SU-DHL-6 (cell line): ENCODE results near the gene DKK2.

Experiments used
- H2AFZ ChIP-seq: fragments of 200-600 bp; sonication (generic); 2 replicates; pipeline ENCODE4 v1.6.1; 2014; ENCODE audit warnings: low read depth, mild to moderate bottlenecking, moderate library complexity, mixed read lengths, antibody characterized with exemption, low read length; ENCODE audit not compliant: severe bottlenecking
- H3F3A ChIP-seq: fragments of 200-600 bp; shearing (Covaris generic); 2 replicates; pipeline ENCODE4 v1.6.0; 2016; ENCODE audit warnings: antibody characterized with exemption, mild to moderate bottlenecking; ENCODE audit not compliant: insufficient read depth
- H3K27ac ChIP-seq: fragments of 200-600 bp; sonication (generic); 2 replicates; pipeline ENCODE4 v1.5.1; 2016; ENCODE audit warnings: low read depth, mild to moderate bottlenecking, low read length, moderate library complexity, mixed read lengths
- H3K27me3 ChIP-seq: fragments of 200-600 bp; sonication (generic), shearing (Covaris generic); 2 replicates; pipeline ENCODE4 v1.6.0; 2014; ENCODE audit warnings: mild to moderate bottlenecking, low read length
- H3K36me3 ChIP-seq: fragments of 200-600 bp; sonication (generic); 2 replicates; pipeline ENCODE4 v1.6.1; 2014; ENCODE audit warnings: mild to moderate bottlenecking, low read length, mixed read lengths
- H3K4me2 ChIP-seq: fragments of 300-600, 200-600 bp; shearing (Covaris generic), sonication (generic); 2 replicates; pipeline ENCODE4 v1.6.0; 2014; ENCODE audit warnings: low read length, low read depth, mild to moderate bottlenecking; ENCODE audit not compliant: poor library complexity, severe bottlenecking
- H3K4me3 ChIP-seq: fragments of 200-600 bp; sonication (generic); 2 replicates; pipeline ENCODE4 v1.5.1; 2014; ENCODE audit warnings: antibody characterized with exemption, low read length, mild to moderate bottlenecking, mixed read lengths; ENCODE audit not compliant: insufficient read depth, poor library complexity, severe bottlenecking
- H3K79me2 ChIP-seq: fragments of 200-600 bp; sonication (generic); 2 replicates; pipeline ENCODE4 v1.6.1; 2014; ENCODE audit warnings: mild to moderate bottlenecking, low read length, moderate library complexity; ENCODE audit not compliant: insufficient read depth
- H3K9ac ChIP-seq: fragments of 200-600 bp; sonication (generic); 2 replicates; pipeline ENCODE4 v1.7.0; 2014; ENCODE audit warnings: mild to moderate bottlenecking, low read length
- H3K9me2 ChIP-seq: fragments of 200-600 bp; sonication (generic); replicated peaks from 2 replicates; pipeline ENCODE4 v1.6.1; 2014; ENCODE audit warnings: low read length; ENCODE audit not compliant: insufficient read depth
- H3K9me3 ChIP-seq: fragments of 200-600 bp; sonication (generic); 2 replicates; pipeline ENCODE4 v1.6.1; 2014; ENCODE audit warnings: low read length, mixed read lengths; ENCODE audit not compliant: insufficient read depth
- H4K20me1 ChIP-seq: fragments of 200-600 bp; sonication (generic); 2 replicates; pipeline ENCODE4 v1.6.1; 2014; ENCODE audit warnings: low read depth, mild to moderate bottlenecking, antibody characterized with exemption, low read length, moderate library complexity, mixed read lengths
- CTCF ChIP-seq: fragments of 200-600 bp; sonication (generic); IDR thresholded peaks from one replicate; pipeline ENCODE4 v1.5.1; 2017; ENCODE audit warnings: antibody characterized with exemption, mild to moderate bottlenecking, low read length, moderate library complexity; ENCODE audit not compliant: insufficient read depth, poor library complexity, severe bottlenecking
- EZH2phosphoT487 ChIP-seq: fragments of 200-600 bp; sonication (generic), shearing (Covaris generic); conservative IDR thresholded peaks from 2 replicates; pipeline ENCODE4 v1.6.1; 2018; ENCODE audit warnings: mild to moderate bottlenecking, antibody characterized with exemption, low read length, moderate library complexity, mixed read lengths

DKK2 gene

GRCh38 chr4:107050525-107051135, 14.5 kb upstream of the DKK2 start:
- Histone ChIP-seq H3K4me2 (no peak overlapping the region), H3K4me3 (no peak overlapping the region), H3K9me2 (no peaks in the 10 kb centered on the region), H3K27me3 (no peaks in the 10 kb centered on the region), H3K79me2 (no peaks in the 10 kb centered on the region), H3K9me3 (no peaks in the 10 kb centered on the region), H3K36me3 (no peaks in the 10 kb centered on the region), H2AFZ (no peak overlapping the region), H3K9ac (no peak overlapping the region), H4K20me1 (no peaks in the 10 kb centered on the region), H3F3A (no peaks in the 10 kb centered on the region), H3K27ac (no peak overlapping the region)
- TF ChIP-seq CTCF = no peak
- no peak for TF ChIP-seq EZH2phosphoT487

- no peak overlapping the region for H2AFZ ChIP-seq
- H3K9ac ChIP-seq = no peak overlapping the region
- no peak overlapping the region for H3K27ac ChIP-seq
- H3K27me3 ChIP-seq = no peaks in the 10 kb centered on the region
- no peaks in the 10 kb centered on the region for H3K36me3 ChIP-seq
- H3K9me3 ChIP-seq = no peaks in the 10 kb centered on the region
- H4K20me1 ChIP-seq = no peaks in the 10 kb centered on the region
- no peak for TF ChIP-seq CTCF
- no peak for TF ChIP-seq EZH2phosphoT487
- H3K79me2 ChIP-seq = no peaks in the 10 kb centered on the region
- H3K4me3 ChIP-seq = no peak overlapping the region
- no peaks in the 10 kb centered on the region for H3F3A ChIP-seq
- H3K4me2 ChIP-seq = no peak overlapping the region
- H3K9me2 ChIP-seq = no peaks in the 10 kb centered on the region
These were observed 10.1 kb upstream of the DKK2 start for GRCh38 chr4:107046261-107046660.

- TF ChIP-seq CTCF = no peak
- no peak for TF ChIP-seq EZH2phosphoT487
- Histone ChIP-seq H3K9ac (no peak overlapping the region), H4K20me1 (no peaks in the 10 kb centered on the region), H3F3A (no peaks in the 10 kb centered on the region), H3K27me3 (no peaks in the 10 kb centered on the region), H3K4me2 (no peak overlapping the region), H3K36me3 (no peaks in the 10 kb centered on the region), H3K4me3 (no peak overlapping the region), H3K9me3 (no peaks in the 10 kb centered on the region), H2AFZ (no peak overlapping the region), H3K27ac (no peak overlapping the region), H3K9me2 (no peaks in the 10 kb centered on the region), H3K79me2 (no peaks in the 10 kb centered on the region)
These were observed 8.1 kb upstream of the DKK2 start for GRCh38 chr4:107044170-107044569.

GRCh38 chr4:107037199-107037584, 1.1 kb upstream of the DKK2 start:
- no peaks in the 10 kb centered on the region for H3K36me3 ChIP-seq
- no peak overlapping the region for H3K9ac ChIP-seq
- no peaks in the 10 kb centered on the region for H4K20me1 ChIP-seq
- H3K9me2 ChIP-seq = no peaks in the 10 kb centered on the region
- H3K79me2 ChIP-seq = no peaks in the 10 kb centered on the region
- no peak overlapping the region for H2AFZ ChIP-seq
- no peak overlapping the region for H3K27ac ChIP-seq
- TF ChIP-seq EZH2phosphoT487 = no peak
- no peak for TF ChIP-seq CTCF
- no peak overlapping the region for H3K4me3 ChIP-seq
- no peaks in the 10 kb centered on the region for H3K9me3 ChIP-seq
- H3K27me3 ChIP-seq = no peaks in the 10 kb centered on the region
- H3F3A ChIP-seq = no peaks in the 10 kb centered on the region
- no peak overlapping the region for H3K4me2 ChIP-seq
